ENCODE data around the gene ERLIN1.

Gene ERLIN1

GRCh38 chr10:100153239-100153825 is 32.5 kb downstream of the ERLIN1 start:
- Histone ChIP-seq H3K4me3 (ENCODE audit: low read depth, low read length) (no peak overlapping the region), H3K27ac (ENCODE audit: extremely low read depth, low read depth, low read length) (no peak overlapping the region), H3K4me1 (ENCODE audit: control insufficient read depth, insufficient read depth, low read length) (no peaks in the 10 kb centered on the region), H3K36me3 (ENCODE audit: control insufficient read depth in 2 of 2, insufficient read depth in 1 of 2, low read length in 2 of 2) (peaks cover 21 to 61% of the 10 kb centered on the region in 2 experiments), H3K9me3 (ENCODE audit: control insufficient read depth, insufficient read depth, low read depth, low read length) (no peaks in the 10 kb centered on the region)
- no peak for TF ChIP-seq RBAK (tag by site-specific recombination; IDR thresholded peaks at IDR 0.05)
- no peak for TF ChIP-seq ZNF335 (tag by site-specific recombination; conservative IDR thresholded peaks at IDR 0.05)
- no peak for TF ChIP-seq ZNF133 (tag by site-specific recombination; IDR thresholded peaks at IDR 0.05)
- TF ChIP-seq ZNF596 (tag by site-specific recombination; IDR thresholded peaks at IDR 0.05) = no peak
- no peak for TF ChIP-seq GLIS1 (tag by site-specific recombination; IDR thresholded peaks at IDR 0.05)
- TF ChIP-seq, protein P1, sequence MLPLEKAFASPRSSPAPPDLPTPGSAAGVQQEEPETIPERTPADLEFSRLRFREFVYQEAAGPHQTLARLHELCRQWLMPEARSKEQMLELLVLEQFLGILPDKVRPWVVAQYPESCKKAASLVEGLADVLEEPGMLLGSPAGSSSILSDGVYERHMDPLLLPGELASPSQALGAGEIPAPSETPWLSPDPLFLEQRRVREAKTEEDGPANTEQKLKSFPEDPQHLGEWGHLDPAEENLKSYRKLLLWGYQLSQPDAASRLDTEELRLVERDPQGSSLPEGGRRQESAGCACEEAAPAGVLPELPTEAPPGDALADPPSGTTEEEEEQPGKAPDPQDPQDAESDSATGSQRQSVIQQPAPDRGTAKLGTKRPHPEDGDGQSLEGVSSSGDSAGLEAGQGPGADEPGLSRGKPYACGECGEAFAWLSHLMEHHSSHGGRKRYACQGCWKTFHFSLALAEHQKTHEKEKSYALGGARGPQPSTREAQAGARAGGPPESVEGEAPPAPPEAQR (tag by site-specific recombination; IDR thresholded peaks at IDR 0.05) = no peak
- TF ChIP-seq ZNF354C (tag by site-specific recombination; IDR thresholded peaks at IDR 0.05; ENCODE audit: borderline replicate concordance, low read depth) = no peak
- no peak for TF ChIP-seq KLF8 (tag by site-specific recombination; IDR thresholded peaks at IDR 0.05)
- no peak for TF ChIP-seq ZFP3 (tag by site-specific recombination; IDR thresholded peaks at IDR 0.05; ENCODE audit: low read depth)
- TF ChIP-seq ZNF791 (tag by site-specific recombination; IDR thresholded peaks at IDR 0.05) = no peak
- TF ChIP-seq ZBTB1 (tag by site-specific recombination; IDR thresholded peaks at IDR 0.05) = no peak
- TF ChIP-seq ZNF776 (tag by site-specific recombination; IDR thresholded peaks at IDR 0.05; ENCODE audit: borderline replicate concordance) = no peak
- TF ChIP-seq ZFP41 (tag by site-specific recombination; IDR thresholded peaks at IDR 0.05; ENCODE audit: borderline replicate concordance) = no peak
- no peak for TF ChIP-seq ZNF214 (tag by site-specific recombination; IDR thresholded peaks at IDR 0.05; ENCODE audit: borderline replicate concordance)
- TF ChIP-seq ZBTB6 (tag by site-specific recombination; IDR thresholded peaks at IDR 0.05) = no peak
- no peak for TF ChIP-seq ZNF843 (tag by site-specific recombination; IDR thresholded peaks at IDR 0.05)
- no peak for TF ChIP-seq ZBTB48 (tag by site-specific recombination; IDR thresholded peaks at IDR 0.05)
- TF ChIP-seq ZNF175 (tag by site-specific recombination; IDR thresholded peaks at IDR 0.05) = no peak
- TF ChIP-seq ZNF623 (tag by site-specific recombination; IDR thresholded peaks at IDR 0.05) = no peak
- TF ChIP-seq ZNF692 (tag by site-specific recombination; IDR thresholded peaks at IDR 0.05) = no peak
- CTCF ChIA-PET = no interaction called here
- POLR2A ChIA-PET = no interaction called here

DNA sequence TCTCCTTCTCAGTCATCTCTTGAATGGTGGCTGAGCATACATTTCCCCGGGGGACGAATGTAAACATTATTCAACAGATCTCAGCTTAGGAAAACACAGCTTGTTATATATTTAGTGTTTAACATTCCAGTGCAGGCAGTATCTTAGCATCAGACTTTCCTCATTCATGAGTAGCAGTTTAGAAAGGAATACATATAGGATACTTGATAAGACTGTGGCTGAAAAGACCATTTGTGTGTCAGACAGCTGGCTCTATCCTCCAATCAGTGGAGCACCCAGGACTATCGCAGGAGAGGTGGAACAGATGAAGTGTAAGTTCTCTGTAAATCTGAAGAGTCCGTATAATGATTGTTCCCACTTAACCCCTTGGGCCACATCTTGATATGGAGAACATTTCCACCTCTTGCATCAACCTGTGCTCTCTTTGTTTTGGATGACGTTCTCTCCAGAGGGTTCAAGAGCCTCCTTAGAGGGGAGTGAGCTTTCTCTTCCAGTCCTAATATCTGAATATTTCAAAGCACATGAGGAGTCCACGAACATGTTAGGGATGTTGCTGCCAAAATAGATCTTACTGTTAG is 34.0 kb downstream of the ERLIN1 start:
- Histone ChIP-seq H3K27ac (ENCODE audit: extremely low read depth, low read depth, low read length) (no peak overlapping the region), H3K9me3 (ENCODE audit: control insufficient read depth, insufficient read depth, low read depth, low read length) (no peaks in the 10 kb centered on the region), H3K4me1 (ENCODE audit: control insufficient read depth, insufficient read depth, low read length) (no peaks in the 10 kb centered on the region), H3K4me3 (ENCODE audit: low read depth, low read length) (no peak overlapping the region), H3K36me3 (ENCODE audit: control insufficient read depth in 2 of 2, insufficient read depth in 1 of 2, low read length in 2 of 2) (peaks cover 18 to 56% of the 10 kb centered on the region in 2 experiments)
- CTCF ChIA-PET = interaction anchor here (0.6 kb wide), 1 partner anchor 306 kb away, joined by 3 read pairs; no protein-coding TSS in a partner anchor
- POLR2A ChIA-PET = no interaction called here
- no peak for TF ChIP-seq KLF7 (tag by site-specific recombination; IDR thresholded peaks at IDR 0.05; ENCODE audit: borderline replicate concordance)
- TF ChIP-seq ZNF16 (tag by site-specific recombination; IDR thresholded peaks at IDR 0.05; ENCODE audit: low read depth) = no peak
- TF ChIP-seq ZFP69B (tag by site-specific recombination; IDR thresholded peaks at IDR 0.05) = no peak
- no peak for TF ChIP-seq ZNF530 (tag by site-specific recombination; IDR thresholded peaks at IDR 0.05; ENCODE audit: low read depth)
- no peak for TF ChIP-seq ZNF585B (tag by site-specific recombination; IDR thresholded peaks at IDR 0.05)

Measured in HEK293 (cell line).